Endodermal cell (in vitro differentiated cells): Measurements from ENCODE around the gene SYMPK. TPM values are rescaled to one million over a fixed set of nuclear protein-coding genes. Genes with fewer than 3 reads are reported as not detected.

Source experiments
- DNase-seq: peaks from one replicate; pipeline ENCODE4 v3.0.0-alpha.2; 2017
- H3K27ac ChIP-seq: 2 replicates; pipeline ENCODE4 v1.5.1; 2013; ENCODE audit warnings: mild to moderate bottlenecking, low read depth, low read length, moderate library complexity
- H3K27me3 ChIP-seq: 2 replicates; pipeline ENCODE4 v1.6.1; 2013; ENCODE audit warnings: mild to moderate bottlenecking, low read length, moderate library complexity; ENCODE audit not compliant: insufficient read depth, control insufficient read depth, poor library complexity, severe bottlenecking
- H3K36me3 ChIP-seq: 2 replicates; pipeline ENCODE4 v1.7.0; 2013; ENCODE audit warnings: mild to moderate bottlenecking, low read length, moderate library complexity; ENCODE audit not compliant: control insufficient read depth, insufficient read depth
- H3K4me1 ChIP-seq: one replicate; pipeline ENCODE4 v1.7.0; 2013; ENCODE audit warnings: low read length; ENCODE audit not compliant: control insufficient read depth, insufficient read depth
- H3K4me3 ChIP-seq: 2 replicates; pipeline ENCODE4 v1.5.1; 2013; ENCODE audit warnings: mild to moderate bottlenecking, low read length, moderate library complexity
- H3K9ac ChIP-seq: 2 replicates; pipeline ENCODE4 v1.6.1; 2013; ENCODE audit warnings: mild to moderate bottlenecking, low read length, moderate library complexity; ENCODE audit not compliant: poor library complexity, severe bottlenecking; ENCODE audit errors: extremely low read depth
- H3K9me3 ChIP-seq: 2 replicates; pipeline ENCODE4 v1.6.1; 2013; ENCODE audit warnings: mild to moderate bottlenecking, low read length, moderate library complexity; ENCODE audit not compliant: control insufficient read depth
- H3K27ac Mint-ChIP-seq: 2 replicates; pipeline ENCODE4 v1.8.0; 2020; ENCODE audit warnings: mixed read lengths
- H3K27me3 Mint-ChIP-seq: 2 replicates; pipeline ENCODE4 v1.8.0; 2021; ENCODE audit warnings: mild to moderate bottlenecking, mixed read lengths; ENCODE audit not compliant: insufficient read depth
- H3K36me3 Mint-ChIP-seq: 2 replicates; pipeline ENCODE4 v1.8.0; 2020; ENCODE audit warnings: low read depth, mixed read lengths
- H3K4me1 Mint-ChIP-seq: 2 replicates; pipeline ENCODE4 v1.8.0; 2020; ENCODE audit warnings: mixed read lengths
- H3K4me3 Mint-ChIP-seq: 2 replicates; pipeline ENCODE4 v1.8.0; 2020; ENCODE audit warnings: mild to moderate bottlenecking, moderate library complexity, mixed read lengths
- H3K9me3 Mint-ChIP-seq: 2 replicates; pipeline ENCODE4 v1.8.0; 2020; ENCODE audit warnings: mild to moderate bottlenecking, mixed read lengths
- WGBS, 2 experiments: methylation state at CpG; one replicate each; pipeline versions ENCODE4 v1.1.5 to v1.1.7; 2013; ENCODE audit warnings: missing lambda C conversion rate in 2 of 2, mixed read lengths in 1 of 2; ENCODE audit not compliant: insufficient coverage in 1 of 2, insufficient read length in 1 of 2; 5-methylcytosine and 5-hydroxymethylcytosine counted together
- total RNA-seq, 2 donors: library from RNA; stranded (reverse); fragmentation: NEBNext Ultra II Directional in 1 of 2; extraction: Animal tissue kit (Norgen Biotek cat#: 25700) in 1 of 2; gene quantifications; 2 replicates in 1 of 2; 3 replicates in 1 of 2; pipeline ENCODE4 v1.2.1, GENCODE V29; 2021
- TF ChIP-seq, protein P1 (sequence below): fragments of 200-600 bp; sonication (generic); conservative IDR thresholded peaks from 2 replicates; pipeline ENCODE4 v1.5.0; 2021; ENCODE audit warnings: antibody characterized with exemption, mild to moderate bottlenecking

Gene SYMPK
- total RNA-seq, 2 donors from 2014 or later: 104 to 119 TPM

DNA sequence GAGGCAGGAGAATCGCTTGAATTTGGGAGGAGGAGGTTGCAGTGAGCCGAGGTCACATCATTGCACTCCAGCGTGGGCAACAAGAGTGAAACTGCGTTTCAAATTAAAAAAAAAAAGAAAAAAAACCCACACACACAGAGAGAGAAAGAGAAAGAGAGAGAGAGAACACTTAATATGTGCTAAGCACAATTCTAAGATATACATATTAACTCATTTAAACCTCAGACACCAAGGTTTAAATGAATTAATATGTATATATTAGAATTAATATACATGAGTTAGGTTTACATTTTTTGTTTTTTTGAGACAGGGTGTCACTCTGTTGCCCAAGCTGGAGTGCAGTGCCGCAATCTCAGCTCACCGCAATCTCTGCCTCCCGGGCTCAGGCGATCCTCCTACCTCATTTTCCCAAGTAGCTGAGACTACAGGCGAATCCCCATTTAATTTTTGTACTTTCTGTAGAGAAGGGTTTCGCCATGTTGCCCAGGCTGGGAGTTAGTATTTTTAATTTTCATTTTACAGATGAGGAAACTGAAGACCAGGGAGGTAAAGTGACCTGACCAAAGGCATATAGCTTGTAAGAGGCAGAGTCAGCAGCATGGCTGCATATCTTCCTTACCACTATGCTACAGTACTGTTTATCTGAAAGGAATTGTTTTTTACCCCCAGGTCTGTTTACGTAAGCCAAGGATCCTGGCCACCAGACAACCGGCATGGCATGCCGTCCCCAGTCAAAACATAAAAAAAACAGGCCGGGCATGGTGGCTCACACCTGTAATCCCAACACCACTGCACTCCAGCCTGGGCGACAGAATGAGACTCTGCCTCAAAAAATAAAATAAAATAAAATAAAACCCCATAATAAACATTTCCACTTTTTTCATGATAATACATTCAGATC lies 2.3 kb downstream of the SYMPK start:
- WGBS, 2 experiments: 93 to 96% methylated on average over 4 to 13 of the region's 15 CpGs
- H3K4me3 ChIP-seq: peak overlapping the region; percentile 41
- no peaks in the 10 kb centered on the region for H3K4me1 ChIP-seq
- H3K27me3 ChIP-seq: no peaks in the 10 kb centered on the region
- TF ChIP-seq, protein P1, sequence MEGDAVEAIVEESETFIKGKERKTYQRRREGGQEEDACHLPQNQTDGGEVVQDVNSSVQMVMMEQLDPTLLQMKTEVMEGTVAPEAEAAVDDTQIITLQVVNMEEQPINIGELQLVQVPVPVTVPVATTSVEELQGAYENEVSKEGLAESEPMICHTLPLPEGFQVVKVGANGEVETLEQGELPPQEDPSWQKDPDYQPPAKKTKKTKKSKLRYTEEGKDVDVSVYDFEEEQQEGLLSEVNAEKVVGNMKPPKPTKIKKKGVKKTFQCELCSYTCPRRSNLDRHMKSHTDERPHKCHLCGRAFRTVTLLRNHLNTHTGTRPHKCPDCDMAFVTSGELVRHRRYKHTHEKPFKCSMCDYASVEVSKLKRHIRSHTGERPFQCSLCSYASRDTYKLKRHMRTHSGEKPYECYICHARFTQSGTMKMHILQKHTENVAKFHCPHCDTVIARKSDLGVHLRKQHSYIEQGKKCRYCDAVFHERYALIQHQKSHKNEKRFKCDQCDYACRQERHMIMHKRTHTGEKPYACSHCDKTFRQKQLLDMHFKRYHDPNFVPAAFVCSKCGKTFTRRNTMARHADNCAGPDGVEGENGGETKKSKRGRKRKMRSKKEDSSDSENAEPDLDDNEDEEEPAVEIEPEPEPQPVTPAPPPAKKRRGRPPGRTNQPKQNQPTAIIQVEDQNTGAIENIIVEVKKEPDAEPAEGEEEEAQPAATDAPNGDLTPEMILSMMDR: no peak
- H3K9me3 Mint-ChIP-seq: no peaks in the 10 kb centered on the region
- no peak for DNase-seq
- no peak overlapping the region for H3K27ac ChIP-seq
- H3K4me3 Mint-ChIP-seq: peak overlapping the region; percentile 100
- peaks cover 23% of the 10 kb centered on the region for H3K36me3 Mint-ChIP-seq
- H3K27me3 Mint-ChIP-seq: no peaks in the 10 kb centered on the region
- no peak overlapping the region for H3K9ac ChIP-seq
- H3K4me1 Mint-ChIP-seq: peaks cover 3% of the 10 kb centered on the region
- no peaks in the 10 kb centered on the region for H3K9me3 ChIP-seq
- peaks cover 30% of the 10 kb centered on the region for H3K36me3 ChIP-seq
- H3K27ac Mint-ChIP-seq: peak overlapping the region; percentile 26

DNA sequence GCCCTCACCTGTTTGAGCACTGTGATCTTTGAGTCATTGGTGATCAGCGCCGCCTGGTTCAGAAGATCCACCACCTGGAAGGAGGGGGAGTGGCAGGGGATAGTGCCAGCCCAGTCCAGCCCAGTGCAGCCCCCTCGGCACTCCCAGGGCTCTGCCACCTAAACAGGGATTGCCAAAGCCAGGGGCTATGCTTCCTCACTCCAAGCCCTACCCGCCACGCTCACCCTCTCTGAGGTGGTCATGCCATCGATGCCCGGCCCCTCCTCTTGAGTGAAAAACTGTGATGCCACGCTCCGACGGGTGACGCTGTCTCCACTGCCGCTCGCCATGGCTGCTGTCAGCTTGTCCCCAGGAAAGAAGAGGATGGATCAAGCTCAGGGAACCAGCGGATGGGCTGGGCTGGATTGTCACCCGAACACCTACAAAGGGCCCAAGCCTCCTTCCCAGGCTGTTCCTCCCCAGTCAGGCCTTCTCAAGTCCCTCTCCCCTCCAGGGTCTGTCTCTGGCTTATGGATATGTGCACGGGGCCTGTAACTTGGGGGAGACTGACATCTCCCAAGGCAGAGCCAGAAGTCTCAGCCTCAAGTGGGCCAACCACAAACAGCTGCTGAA lies 8.7 kb downstream of the SYMPK start:
- Histone ChIP-seq H3K27ac (no peak overlapping the region), H3K4me3 (no peak overlapping the region), H3K4me1 (no peaks in the 10 kb centered on the region), H3K9ac (no peak overlapping the region), H3K9me3 (no peaks in the 10 kb centered on the region), H3K36me3 (peaks cover 62% of the 10 kb centered on the region), H3K27me3 (no peaks in the 10 kb centered on the region)
- Mint-ChIP-seq H3K27me3 (no peaks in the 10 kb centered on the region), H3K27ac (peak overlapping the region; percentile 70), H3K4me3 (no peak overlapping the region), H3K9me3 (no peaks in the 10 kb centered on the region), H3K36me3 (peaks cover 63% of the 10 kb centered on the region), H3K4me1 (no peaks in the 10 kb centered on the region)
- WGBS, 2 experiments: 89 to 96% methylated on average over 14 to 16 of the region's 16 CpGs
- no peak for DNase-seq
- TF ChIP-seq, protein P1: no peak

DNA sequence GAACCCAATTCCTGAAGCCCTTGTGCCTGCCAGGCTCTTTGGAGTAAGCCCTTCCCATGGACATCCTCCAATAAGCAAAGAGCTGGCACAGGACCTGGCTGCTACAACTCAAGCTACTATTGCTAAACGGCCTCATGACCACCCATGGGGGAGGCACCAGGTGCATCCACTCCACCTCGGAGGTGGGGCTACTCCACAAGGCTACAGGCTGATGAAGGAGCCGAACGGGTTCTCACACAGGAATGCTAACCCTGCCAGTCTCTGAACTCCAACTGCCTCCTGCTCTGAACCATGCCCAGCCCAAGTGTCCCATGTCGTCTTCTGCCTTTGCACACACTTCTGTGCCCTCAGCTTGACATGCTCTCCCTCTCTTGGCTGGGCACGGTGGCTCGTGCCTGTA lies 10.0 kb downstream of the SYMPK start:
- Mint-ChIP-seq H3K4me3 (no peak overlapping the region), H3K9me3 (no peaks in the 10 kb centered on the region), H3K27ac (peak overlapping the region; percentile 21), H3K4me1 (no peaks in the 10 kb centered on the region), H3K27me3 (no peaks in the 10 kb centered on the region), H3K36me3 (peaks cover 63% of the 10 kb centered on the region)
- Histone ChIP-seq H3K36me3 (peaks cover 64% of the 10 kb centered on the region), H3K9me3 (no peaks in the 10 kb centered on the region), H3K27ac (no peak overlapping the region), H3K4me3 (no peak overlapping the region), H3K27me3 (no peaks in the 10 kb centered on the region), H3K9ac (no peak overlapping the region), H3K4me1 (no peaks in the 10 kb centered on the region)
- WGBS, 2 experiments: 92 to 96% methylated on average over 7 of the region's 7 CpGs
- TF ChIP-seq, protein P1: no peak
- no peak for DNase-seq
